GM12878 (cell line): ENCODE data around the gene SEMA3B. TPM values are rescaled to one million over a fixed set of nuclear protein-coding genes. Genes with fewer than 3 reads are reported as not detected.

Experiments
- ATAC-seq: fragments of 200-7000 bp; cut with Tn5 transposase; 3 replicates; pipeline ENCODE4 v1.9.1; 2020; ENCODE audit warnings: mild to moderate bottlenecking, moderate library complexity
- BruUV-seq: library from RNA; stranded (reverse); fragments of 400-500 nt; replicated peaks from 2 replicates; lab custom pipeline; 2021; lab: Mats Ljungman, UMichigan
- CTCF ChIA-PET: fragments of 300-600 bp; sonication (Branson Sonifier 250); formaldehyde crosslinking; extraction: SDS; loops from one replicate; lab custom pipeline; 2021; ENCODE audit warnings: inconsistent platforms; lab: Yijun Ruan, JAX
- POLR2A ChIA-PET: fragments of 350-600 bp; formaldehyde crosslinking; extraction: SDS; loops from one replicate; lab custom pipeline; 2021; ENCODE audit warnings: inconsistent platforms; lab: Charles Lee
- RAD21 ChIA-PET: fragments of 300-600 bp; sonication (Branson Sonifier 250); formaldehyde crosslinking; loops from one replicate; lab custom pipeline; 2023; ENCODE audit warnings: antibody characterized with exemption; ENCODE audit not compliant: unreplicated experiment; lab: Charles Lee
- SMC1A ChIA-PET: fragments of 300-600 bp; sonication (Branson Sonifier 250); formaldehyde crosslinking; loops from one replicate; lab custom pipeline; 2023; ENCODE audit not compliant: unreplicated experiment, uncharacterized antibody; lab: Charles Lee
- DNase-seq: peaks from one replicate; pipeline ENCODE4 v3.0.0-alpha.2; 2011; ENCODE audit warnings: low read depth, low spot score
- FAIRE-seq: peaks from 3 replicates; lab custom pipeline; 2011; peaks lifted over from hg19 to GRCh38; lab: Jason Lieb, UNC
- H2AFZ ChIP-seq: 2 replicates; pipeline ENCODE4 v1.6.0; 2011; ENCODE audit warnings: low read depth, low read length, control low read depth; ENCODE audit not compliant: control insufficient read depth
- H3K27ac ChIP-seq: 2 replicates; pipeline ENCODE4 v1.5.1; 2011; ENCODE audit warnings: control low read depth; ENCODE audit not compliant: control insufficient read depth, insufficient read depth
- H3K27me3 ChIP-seq, 2 experiments: replicated peaks in 1 of 2; 2 replicates each; pipeline versions ENCODE4 v1.6.0 to v1.6.1; 2011; ENCODE audit warnings: low read length in 1 of 2; ENCODE audit not compliant: control insufficient read depth in 2 of 2, insufficient read depth in 2 of 2
- H3K36me3 ChIP-seq, 2 experiments: 2 replicates each; pipeline ENCODE4 v1.5.1; 2011; ENCODE audit warnings: low read length in 1 of 2; ENCODE audit not compliant: control insufficient read depth in 2 of 2, insufficient read depth in 2 of 2
- H3K4me1 ChIP-seq: 2 replicates; pipeline ENCODE4 v1.6.1; 2011; ENCODE audit warnings: mild to moderate bottlenecking, low read length, moderate library complexity, mixed read lengths; ENCODE audit not compliant: control insufficient read depth, insufficient read depth
- H3K4me2 ChIP-seq: 2 replicates; pipeline ENCODE4 v1.6.0; 2011; ENCODE audit warnings: control low read depth; ENCODE audit not compliant: control insufficient read depth, insufficient read depth
- H3K4me3 ChIP-seq: fragments of 200-600 bp; sonication (generic); 2 replicates; pipeline ENCODE4 v1.5.1; 2016
- H3K79me2 ChIP-seq: 2 replicates; pipeline ENCODE4 v1.6.0; 2011; ENCODE audit warnings: low read length; ENCODE audit not compliant: control insufficient read depth, insufficient read depth
- H3K9ac ChIP-seq: 2 replicates; pipeline ENCODE4 v1.8.0; 2011; ENCODE audit warnings: low read length, control low read depth, mixed read lengths; ENCODE audit not compliant: control insufficient read depth, insufficient read depth
- H3K9me3 ChIP-seq: replicated peaks from 3 replicates; pipeline ENCODE4 v1.5.1; 2011; ENCODE audit warnings: mild to moderate bottlenecking, low read length; ENCODE audit not compliant: control insufficient read depth, insufficient read depth
- H4K20me1 ChIP-seq: 2 replicates; pipeline ENCODE4 v1.6.0; 2011; ENCODE audit not compliant: control insufficient read depth, insufficient read depth
- CBX5 ChIP-seq: sonication (generic); IDR thresholded peaks from 2 replicates; pipeline ENCODE4 v1.6.1; 2016; ENCODE audit warnings: low read depth, moderate library complexity, mild to moderate bottlenecking, inconsistent platforms
- EGR1 ChIP-seq, 2 experiments: IDR thresholded peaks; 1 replicate in 1 of 2; 2 replicates in 1 of 2; pipeline ENCODE4 v1.6.1; 2011 to 2012; ENCODE audit warnings: low read depth in 2 of 2, low read length in 2 of 2, borderline replicate concordance in 1 of 2, mild to moderate bottlenecking in 1 of 2, moderate library complexity in 1 of 2
- ETV6 ChIP-seq, 2 experiments: fragments of 450-650 bp in 1 of 2; IDR thresholded peaks in 1 of 2; conservative IDR thresholded peaks in 1 of 2; 2 replicates each; pipeline ENCODE4 v1.6.1; 2014; ENCODE audit warnings: antibody characterized with exemption in 1 of 2, borderline replicate concordance in 1 of 2, low read depth in 1 of 2, mild to moderate bottlenecking in 1 of 2, moderate library complexity in 1 of 2
- FOXM1 ChIP-seq: IDR thresholded peaks from 2 replicates; pipeline ENCODE4 v1.6.1; 2012; ENCODE audit warnings: low read depth, mild to moderate bottlenecking, inconsistent platforms, low read length, moderate library complexity
- HCFC1 ChIP-seq: fragments of 150-350 bp; IDR thresholded peaks from 2 replicates; pipeline ENCODE4 v1.6.1; 2014; ENCODE audit warnings: low read length
- MTA3 ChIP-seq: IDR thresholded peaks from 2 replicates; pipeline ENCODE4 v1.6.1; 2012; ENCODE audit warnings: low read length, inconsistent platforms, borderline replicate concordance
- NBN ChIP-seq: fragments of 450-650 bp; IDR thresholded peaks from 2 replicates; pipeline ENCODE4 v1.6.1; 2016
- NR2C1 ChIP-seq: fragments of 450-650 bp; IDR thresholded peaks from 2 replicates; pipeline ENCODE4 v1.6.1; 2017; ENCODE audit warnings: antibody characterized with exemption, mild to moderate bottlenecking, moderate library complexity
- NRF1 ChIP-seq: conservative IDR thresholded peaks from 2 replicates; pipeline ENCODE4 v1.6.1; 2011; ENCODE audit warnings: mild to moderate bottlenecking, low read depth, low read length, improper control_type of control experiment
- PAX8 ChIP-seq: fragments of 450-650 bp; IDR thresholded peaks from 2 replicates; pipeline ENCODE4 v1.6.1; 2017; ENCODE audit warnings: mild to moderate bottlenecking, moderate library complexity
- PML ChIP-seq: IDR thresholded peaks from 2 replicates; pipeline ENCODE4 v1.6.1; 2012; ENCODE audit warnings: low read length, inconsistent platforms
- RAD51 ChIP-seq: fragments of 450-650 bp; IDR thresholded peaks from 2 replicates; pipeline ENCODE4 v1.6.1; 2016; ENCODE audit warnings: moderate library complexity, mild to moderate bottlenecking, inconsistent platforms
- SMARCA5 ChIP-seq: fragments of 450-650 bp; IDR thresholded peaks from 2 replicates; pipeline ENCODE4 v1.6.1; 2017; ENCODE audit warnings: mild to moderate bottlenecking
- ZNF384 ChIP-seq: IDR thresholded peaks from 2 replicates; pipeline ENCODE4 v1.6.1; 2012; ENCODE audit warnings: low read depth, mild to moderate bottlenecking, low read length, improper control_type of control experiment, borderline replicate concordance
- WGBS: methylation state at CpG from one replicate; pipeline ENCODE4 v1.1.6; 2016; ENCODE audit warnings: low lambda C conversion rate; ENCODE audit not compliant: insufficient replicate concordance, insufficient coverage; ENCODE audit errors: missing lambda C conversion rate; 5-methylcytosine and 5-hydroxymethylcytosine counted together
- in situ Hi-C: fragments of 300-500 bp; cut with MboI; formaldehyde crosslinking; loops from 9 replicates; pipeline ENCODE4 v1.14.3; 2018; ENCODE audit warnings: mixed read lengths
- intact Hi-C: fragments of 100-400 bp; cut with micrococcal nuclease; formaldehyde crosslinking; loops from one replicate; pipeline ENCODE4 v1.14.2; 2022; ENCODE audit not compliant: unreplicated experiment
- polyA plus RNA-seq, 11 experiments: library from polyadenylated mRNA; depleted of rRNA in 4 of 11; unstranded in 6 of 11; stranded (reverse) in 5 of 11; fragments of >200 nt; fragmentation: Nextera tagmentation in 4 of 11; fragmentation: Illumina TruSeq in 1 of 11; extraction: Ambion mirVana in 4 of 11; extraction: Trizol in 1 of 11; gene quantifications; 1 replicate in 1 of 11; 2 replicates in 10 of 11; pipeline versions ENCODE4 v1.2.1 to v1.2.3, GENCODE V29; 2011 to 2016; ENCODE audit warnings: inconsistent platforms in 2 of 11, missing spikeins in 2 of 11, low read depth in 1 of 11
- total RNA-seq, 4 experiments: library from RNA; depleted of rRNA in 3 of 4; stranded (reverse); fragments of >200 nt in 3 of 4; fragmentation: Illumina TruSeq in 1 of 4; extraction: Trizol in 1 of 4; gene quantifications; 2 replicates each; pipeline versions ENCODE4 v1.2.1 to v1.2.3, GENCODE V29; 2013 to 2021
- TF ChIP-seq, protein P1 (sequence below): fragments of 450-650 bp; IDR thresholded peaks from 2 replicates; pipeline ENCODE4 v1.6.1; 2017; ENCODE audit warnings: antibody characterized with exemption, mild to moderate bottlenecking, moderate library complexity
- TF ChIP-seq, protein P2 (sequence below): fragments of 450-650 bp; conservative IDR thresholded peaks from 2 replicates; pipeline ENCODE4 v1.6.1; 2017; ENCODE audit warnings: mild to moderate bottlenecking, moderate library complexity

The SEMA3B gene
- total and polyA plus RNA-seq, 10 of the 15 experiments (the other 5 are each of a cell fraction or from before 2014, with no cell fraction given), result 0.06 to 0.59 (median 0.14) TPM; not detected in 2

DNA sequence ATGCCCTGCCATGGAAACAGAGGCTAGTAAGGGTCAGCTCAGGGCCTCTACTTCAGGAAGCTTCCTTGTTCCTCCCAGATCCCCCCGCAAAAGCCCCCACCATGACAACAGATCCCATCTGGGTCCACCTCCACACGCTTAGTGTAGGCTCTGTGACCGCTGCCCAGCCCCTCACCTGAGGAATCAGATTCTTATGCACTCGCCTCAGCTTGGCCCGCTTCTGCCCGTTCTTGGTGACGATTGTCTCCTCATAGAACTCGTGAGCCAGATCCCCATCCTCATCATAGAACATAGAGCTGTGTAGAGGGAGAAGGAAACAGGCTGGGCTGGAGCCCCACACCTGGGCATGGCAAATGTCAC lies 57.2 kb downstream of the SEMA3B start:
- H4K20me1 ChIP-seq, result no peaks in the 10 kb centered on the region
- no peak overlapping the region for H3K27ac ChIP-seq
- no peaks in the 10 kb centered on the region for H3K27me3 ChIP-seq
- H3K4me1 ChIP-seq, result peaks cover 8% of the 10 kb centered on the region
- in situ Hi-C loops, result no loop called here
- peaks cover 12 to 16% of the 10 kb centered on the region in 2 experiments for H3K36me3 ChIP-seq
- no peak for TF ChIP-seq ETV6 (conservative IDR thresholded peaks at IDR 0.05 in 1 of 2, IDR thresholded peaks at IDR 0.05 in 1 of 2; ENCODE audit: borderline replicate concordance in 1 of 2, low read depth in 1 of 2)
- TF ChIP-seq NR2C1, result no peak
- TF ChIP-seq EGR1 (IDR thresholded peaks at IDR 0.05; ENCODE audit: borderline replicate concordance in 1 of 2, low read depth in 2 of 2, low read length in 2 of 2), result no peak
- no peak for TF ChIP-seq NBN
- no peak for TF ChIP-seq FOXM1
- TF ChIP-seq, protein P1, sequence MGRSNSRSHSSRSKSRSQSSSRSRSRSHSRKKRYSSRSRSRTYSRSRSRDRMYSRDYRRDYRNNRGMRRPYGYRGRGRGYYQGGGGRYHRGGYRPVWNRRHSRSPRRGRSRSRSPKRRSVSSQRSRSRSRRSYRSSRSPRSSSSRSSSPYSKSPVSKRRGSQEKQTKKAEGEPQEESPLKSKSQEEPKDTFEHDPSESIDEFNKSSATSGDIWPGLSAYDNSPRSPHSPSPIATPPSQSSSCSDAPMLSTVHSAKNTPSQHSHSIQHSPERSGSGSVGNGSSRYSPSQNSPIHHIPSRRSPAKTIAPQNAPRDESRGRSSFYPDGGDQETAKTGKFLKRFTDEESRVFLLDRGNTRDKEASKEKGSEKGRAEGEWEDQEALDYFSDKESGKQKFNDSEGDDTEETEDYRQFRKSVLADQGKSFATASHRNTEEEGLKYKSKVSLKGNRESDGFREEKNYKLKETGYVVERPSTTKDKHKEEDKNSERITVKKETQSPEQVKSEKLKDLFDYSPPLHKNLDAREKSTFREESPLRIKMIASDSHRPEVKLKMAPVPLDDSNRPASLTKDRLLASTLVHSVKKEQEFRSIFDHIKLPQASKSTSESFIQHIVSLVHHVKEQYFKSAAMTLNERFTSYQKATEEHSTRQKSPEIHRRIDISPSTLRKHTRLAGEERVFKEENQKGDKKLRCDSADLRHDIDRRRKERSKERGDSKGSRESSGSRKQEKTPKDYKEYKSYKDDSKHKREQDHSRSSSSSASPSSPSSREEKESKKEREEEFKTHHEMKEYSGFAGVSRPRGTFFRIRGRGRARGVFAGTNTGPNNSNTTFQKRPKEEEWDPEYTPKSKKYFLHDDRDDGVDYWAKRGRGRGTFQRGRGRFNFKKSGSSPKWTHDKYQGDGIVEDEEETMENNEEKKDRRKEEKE, result no peak
- TF ChIP-seq, protein P2, sequence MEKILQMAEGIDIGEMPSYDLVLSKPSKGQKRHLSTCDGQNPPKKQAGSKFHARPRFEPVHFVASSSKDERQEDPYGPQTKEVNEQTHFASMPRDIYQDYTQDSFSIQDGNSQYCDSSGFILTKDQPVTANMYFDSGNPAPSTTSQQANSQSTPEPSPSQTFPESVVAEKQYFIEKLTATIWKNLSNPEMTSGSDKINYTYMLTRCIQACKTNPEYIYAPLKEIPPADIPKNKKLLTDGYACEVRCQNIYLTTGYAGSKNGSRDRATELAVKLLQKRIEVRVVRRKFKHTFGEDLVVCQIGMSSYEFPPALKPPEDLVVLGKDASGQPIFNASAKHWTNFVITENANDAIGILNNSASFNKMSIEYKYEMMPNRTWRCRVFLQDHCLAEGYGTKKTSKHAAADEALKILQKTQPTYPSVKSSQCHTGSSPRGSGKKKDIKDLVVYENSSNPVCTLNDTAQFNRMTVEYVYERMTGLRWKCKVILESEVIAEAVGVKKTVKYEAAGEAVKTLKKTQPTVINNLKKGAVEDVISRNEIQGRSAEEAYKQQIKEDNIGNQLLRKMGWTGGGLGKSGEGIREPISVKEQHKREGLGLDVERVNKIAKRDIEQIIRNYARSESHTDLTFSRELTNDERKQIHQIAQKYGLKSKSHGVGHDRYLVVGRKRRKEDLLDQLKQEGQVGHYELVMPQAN, result no peak
- TF ChIP-seq NRF1, result no peak
- no peak for TF ChIP-seq ZNF384
- TF ChIP-seq PML, result no peak
- TF ChIP-seq RAD51, result no peak
- TF ChIP-seq HCFC1, result no peak
- TF ChIP-seq PAX8, result no peak
- TF ChIP-seq MTA3, result no peak
- TF ChIP-seq SMARCA5, result no peak
- no peak for TF ChIP-seq CBX5
- no peak overlapping the region for H3K4me3 ChIP-seq
- ChIA-PET SMC1A (no interaction called here), CTCF (interaction anchor here (0.7 to 0.9 kb wide), 3 partner anchors 19 to 123 kb away, joined by 3 to 5 read pairs (median 4); partner anchors contain the start of genes HYAL3 and NAA80), RAD21 (interaction anchor here (3.4 kb wide), 1 partner anchor 11 kb away, joined by 21 read pairs; no protein-coding TSS in a partner anchor), POLR2A (interaction anchor here (3.0 kb wide), 1 partner anchor 11 kb away, joined by 58 read pairs; no protein-coding TSS in a partner anchor)
- H3K4me2 ChIP-seq, result no peak overlapping the region
- FAIRE-seq, result no peak
- peaks cover 14% of the 10 kb centered on the region for H3K79me2 ChIP-seq
- no peaks in the 10 kb centered on the region for H3K9me3 ChIP-seq
- WGBS, result 81% methylated on average over 8 of the region's 8 CpGs
- ATAC-seq, result no peak
- no TSS peak for BruUV-seq
- no peak for DNase-seq
- no peak overlapping the region for H2AFZ ChIP-seq
- no peak overlapping the region for H3K9ac ChIP-seq
- intact Hi-C loops, result no loop called here
